SJSA1 (cell line): ENCODE data around the gene CYP4V2. TPM values are rescaled to one million over a fixed set of nuclear protein-coding genes. Genes with fewer than 3 reads are reported as not detected.
"Not testable (repeated sequence)": the region's sequence is repeated elsewhere in the genome, so short reads cannot be mapped to it uniquely, and the experiment has no call there.

Experiments
- DNase-seq, 2 experiments: peaks; one replicate each; pipeline ENCODE4 v3.0.0-alpha.2; 2015 to 2020; ENCODE audit warnings: low spot score in 2 of 2, low read depth in 1 of 2
- H3K27ac ChIP-seq: fragments of 250-450 bp; sonication (Bioruptor Pico); 2 replicates; pipeline ENCODE4 v1.5.1; 2020; ENCODE audit warnings: mild to moderate bottlenecking, moderate library complexity
- H3K27me3 ChIP-seq: fragments of 250-450 bp; sonication (Bioruptor Pico); replicated peaks from 2 replicates; pipeline ENCODE4 v1.5.1; 2020; ENCODE audit warnings: mild to moderate bottlenecking, moderate library complexity
- H3K36me3 ChIP-seq: fragments of 250-450 bp; sonication (Bioruptor Pico); 2 replicates; pipeline ENCODE4 v1.5.1; 2020; ENCODE audit warnings: mild to moderate bottlenecking
- H3K4me1 ChIP-seq: fragments of 250-450 bp; sonication (Bioruptor Pico); replicated peaks from 2 replicates; pipeline ENCODE4 v1.6.1; 2021; ENCODE audit warnings: mild to moderate bottlenecking
- H3K4me3 ChIP-seq: fragments of 250-450 bp; sonication (Bioruptor Pico); 2 replicates; pipeline ENCODE4 v1.5.1; 2020; ENCODE audit warnings: mild to moderate bottlenecking
- H3K9me3 ChIP-seq: fragments of 250-450 bp; sonication (Bioruptor Pico); replicated peaks from 2 replicates; pipeline ENCODE4 v1.5.1; 2020; ENCODE audit warnings: mild to moderate bottlenecking
- total RNA-seq: library from RNA; depleted of rRNA; stranded (reverse); fragments of >200 nt; shearing (Covaris generic); gene quantifications from 2 replicates; pipeline ENCODE4 v1.2.3, GENCODE V29; 2014

CYP4V2 gene
- total RNA-seq, 1 experiment from 2014 or later: 3.2 TPM

DNA sequence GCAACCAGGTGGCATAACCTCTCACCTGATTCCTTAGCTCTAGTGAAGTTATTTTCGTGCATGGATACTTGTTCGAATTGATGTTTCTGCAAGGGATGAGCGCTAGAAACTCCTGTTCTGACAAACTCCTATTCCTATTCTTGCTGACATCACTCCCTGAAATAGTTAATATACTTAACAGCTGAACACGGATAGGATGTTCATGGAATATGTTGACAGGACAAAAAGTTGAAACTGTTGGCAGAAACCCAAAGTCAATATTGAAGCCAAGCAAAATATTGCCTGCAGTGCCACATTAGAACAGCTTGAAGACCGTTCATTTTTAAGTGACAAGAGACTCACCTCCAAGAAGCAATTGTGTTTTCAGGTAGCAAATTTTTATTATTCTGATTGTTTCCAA, 35.9 kb downstream of the CYP4V2 start, which contains the start of gene KLKB1:
Gene KLKB1 (plus strand): TSS at position 287 of the 400 bp plus-strand sequence. CDS start 689 bp downstream, outside the sequence.
- no peak for DNase-seq
- no peaks in the 10 kb centered on the region for H3K36me3 ChIP-seq
- no peak within 1 kb of the TSS for H3K4me3 ChIP-seq
- H3K27ac ChIP-seq: no peak within 1 kb of the TSS
- H3K9me3 ChIP-seq: no peaks in the 10 kb centered on the region
- no peaks in the 10 kb centered on the region for H3K27me3 ChIP-seq
- no peaks in the 10 kb centered on the region for H3K4me1 ChIP-seq

- no peaks in the 10 kb centered on the region for H3K9me3 ChIP-seq
- DNase-seq: no peak
- no peaks in the 10 kb centered on the region for H3K36me3 ChIP-seq
- H3K4me1 ChIP-seq: no peaks in the 10 kb centered on the region
- no peaks in the 10 kb centered on the region for H3K27me3 ChIP-seq
- H3K27ac ChIP-seq: no peak overlapping the region
- H3K4me3 ChIP-seq: no peak overlapping the region
Observed at GRCh38 chr4:186227744-186228513, 36.6 kb downstream of the CYP4V2 start.

- H3K4me1 ChIP-seq: no peaks in the 10 kb centered on the region
- H3K4me3 ChIP-seq: no peak overlapping the region
- H3K36me3 ChIP-seq: no peaks in the 10 kb centered on the region
- DNase-seq: no peak
- H3K9me3 ChIP-seq: no peaks in the 10 kb centered on the region
- H3K27ac ChIP-seq: no peak overlapping the region
- H3K27me3 ChIP-seq: no peaks in the 10 kb centered on the region
Observed at GRCh38 chr4:186228514-186228894, 37.1 kb downstream of the CYP4V2 start.

- no peaks in the 10 kb centered on the region for H3K27me3 ChIP-seq
- no peak overlapping the region for H3K4me3 ChIP-seq
- no peak for DNase-seq
- no peaks in the 10 kb centered on the region for H3K4me1 ChIP-seq
- no peak overlapping the region for H3K27ac ChIP-seq
- no peaks in the 10 kb centered on the region for H3K9me3 ChIP-seq
- H3K36me3 ChIP-seq: no peaks in the 10 kb centered on the region
Observed at GRCh38 chr4:186234367-186234766, 43.0 kb downstream of the CYP4V2 start.

- no peak overlapping the region for H3K4me3 ChIP-seq
- no peaks in the 10 kb centered on the region for H3K9me3 ChIP-seq
- no peaks in the 10 kb centered on the region for H3K4me1 ChIP-seq
- DNase-seq: no peak
- H3K36me3 ChIP-seq: no peaks in the 10 kb centered on the region
- H3K27me3 ChIP-seq: no peaks in the 10 kb centered on the region
- H3K27ac ChIP-seq: no peak overlapping the region
Observed at GRCh38 chr4:186236126-186236525, 44.8 kb downstream of the CYP4V2 start.

GRCh38 chr4:186240452-186240847, 49.1 kb downstream of the CYP4V2 start:
- Histone ChIP-seq H3K9me3 (no peaks in the 10 kb centered on the region), H3K27ac (no peak overlapping the region), H3K4me1 (no peaks in the 10 kb centered on the region), H3K36me3 (no peaks in the 10 kb centered on the region), H3K4me3 (no peak overlapping the region), H3K27me3 (no peaks in the 10 kb centered on the region)
- DNase-seq: no peak

DNA sequence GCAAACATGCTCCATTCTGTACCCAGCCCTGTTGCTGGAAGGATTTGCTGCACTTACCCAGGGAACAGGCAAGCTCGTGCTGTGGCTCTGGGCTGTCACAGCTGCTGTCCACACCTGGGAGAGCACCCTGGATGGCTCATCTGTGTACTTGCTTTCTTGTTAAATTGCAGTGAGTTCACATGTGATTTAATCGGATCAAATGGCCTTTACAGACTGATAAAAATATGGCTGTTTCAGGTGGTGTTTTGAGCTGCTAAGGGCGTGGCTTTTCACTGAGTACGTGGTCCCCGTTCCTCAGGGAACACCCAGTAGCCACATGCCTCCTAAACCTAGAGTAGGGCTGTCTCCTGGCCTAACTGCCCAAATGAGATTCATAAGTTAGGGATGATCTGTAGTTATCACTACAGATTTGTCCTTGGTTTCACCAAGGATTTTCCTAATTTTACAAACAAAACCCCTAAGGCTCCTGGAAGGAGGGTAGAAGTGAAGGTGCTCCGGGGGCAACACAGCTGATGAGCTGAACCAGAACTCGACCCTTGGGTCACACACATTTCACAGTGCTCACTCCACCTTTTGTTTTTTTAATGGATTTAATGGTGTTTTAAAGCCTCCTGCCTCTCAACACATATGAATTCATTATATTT, 49.6 kb downstream of the CYP4V2 start:
- no peaks in the 10 kb centered on the region for H3K36me3 ChIP-seq
- no peak overlapping the region for H3K27ac ChIP-seq
- no peaks in the 10 kb centered on the region for H3K27me3 ChIP-seq
- no peaks in the 10 kb centered on the region for H3K9me3 ChIP-seq
- no peak overlapping the region for H3K4me3 ChIP-seq
- H3K4me1 ChIP-seq: no peaks in the 10 kb centered on the region
- no peak for DNase-seq

DNA sequence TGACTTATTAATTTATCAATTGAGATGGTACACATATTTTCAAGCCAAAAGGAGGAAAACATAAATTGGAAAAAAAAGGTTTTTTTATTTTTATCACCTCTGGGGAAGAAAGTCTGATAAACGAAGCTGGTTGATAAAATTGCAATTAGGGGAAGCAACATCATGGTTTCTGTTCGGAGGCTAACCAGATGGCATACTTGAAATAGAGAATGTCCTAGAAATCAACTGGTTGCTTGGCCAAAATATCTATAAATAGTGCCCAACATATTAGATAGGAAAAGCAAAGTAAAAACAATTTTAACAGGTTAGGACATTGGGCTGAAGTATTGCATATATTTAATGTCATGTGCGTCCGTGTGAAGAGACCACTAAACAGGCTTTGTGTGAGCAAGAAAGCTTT, 50.2 kb downstream of the CYP4V2 start:
- DNase-seq: no peak
- Histone ChIP-seq H3K9me3 (no peaks in the 10 kb centered on the region), H3K27ac (no peak overlapping the region), H3K36me3 (no peaks in the 10 kb centered on the region), H3K4me1 (no peaks in the 10 kb centered on the region), H3K27me3 (no peaks in the 10 kb centered on the region), H3K4me3 (no peak overlapping the region)

- H3K27me3 ChIP-seq, H3K36me3 ChIP-seq, H3K4me3 ChIP-seq, H3K4me1 ChIP-seq, H3K9me3 ChIP-seq, DNase-seq, H3K27ac ChIP-seq: not testable (repeated sequence)
Observed at GRCh38 chr4:186242031-186242430, 50.7 kb downstream of the CYP4V2 start.

- no peaks in the 10 kb centered on the region for H3K9me3 ChIP-seq
- DNase-seq: no peak
- H3K4me3 ChIP-seq: no peak overlapping the region
- H3K27ac ChIP-seq: no peak overlapping the region
- H3K4me1 ChIP-seq: no peaks in the 10 kb centered on the region
- H3K36me3 ChIP-seq: no peaks in the 10 kb centered on the region
- no peaks in the 10 kb centered on the region for H3K27me3 ChIP-seq
Observed at GRCh38 chr4:186243331-186243730, 52.0 kb downstream of the CYP4V2 start.

GRCh38 chr4:186244835-186245234, 53.5 kb downstream of the CYP4V2 start:
- Histone ChIP-seq H3K27ac (no peak overlapping the region), H3K4me3 (no peak overlapping the region), H3K27me3 (no peaks in the 10 kb centered on the region), H3K36me3 (no peaks in the 10 kb centered on the region), H3K4me1 (no peaks in the 10 kb centered on the region), H3K9me3 (no peaks in the 10 kb centered on the region)
- DNase-seq: no peak

- not testable (repeated sequence) for H3K27ac ChIP-seq, H3K4me3 ChIP-seq, H3K9me3 ChIP-seq, H3K27me3 ChIP-seq, H3K36me3 ChIP-seq, DNase-seq, H3K4me1 ChIP-seq
Observed at GRCh38 chr4:186247062-186247752, 55.8 kb downstream of the CYP4V2 start.

DNA sequence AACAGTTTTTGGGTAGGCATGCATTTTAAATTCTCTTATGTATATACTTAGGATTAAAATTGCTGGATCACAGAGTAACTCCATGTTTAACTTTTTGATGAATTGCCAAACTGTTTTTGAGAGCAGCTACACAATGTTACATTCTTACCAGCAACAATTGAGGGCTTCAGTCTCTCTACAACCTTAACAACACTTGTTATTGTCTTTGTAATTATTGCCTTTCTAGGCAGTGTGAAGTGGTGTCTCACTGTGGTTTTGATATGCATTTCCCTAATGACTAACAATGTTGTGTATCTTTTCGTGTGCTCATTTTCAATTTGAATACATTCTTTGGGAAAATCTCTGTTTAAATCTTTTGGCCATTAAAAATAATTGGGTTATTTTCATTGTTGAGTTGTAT, 57.3 kb downstream of the CYP4V2 start:
- no peak for DNase-seq
- H3K4me1 ChIP-seq: no peaks in the 10 kb centered on the region
- no peaks in the 10 kb centered on the region for H3K36me3 ChIP-seq
- H3K27me3 ChIP-seq: no peaks in the 10 kb centered on the region
- H3K27ac ChIP-seq: no peak overlapping the region
- H3K4me3 ChIP-seq: no peak overlapping the region
- H3K9me3 ChIP-seq: no peaks in the 10 kb centered on the region
